Activated T-helper 2 cell treated with anti-CD3 and anti-CD28 coated beads, Interferon-gamma antibody, Interleukin-2, Interleukin-4, amounts not matched to agents 10 μg/mL and 5 μg/mL and 100 μg/mL, durations not matched to agents 14 hours and 24 hours and 36 hours (primary cell): Measurements from ENCODE around the gene RNF186. TPM values are rescaled to one million over a fixed set of nuclear protein-coding genes. Genes with fewer than 3 reads are reported as not detected.

ENCODE experiments used
- DNase-seq: peaks from one replicate; pipeline ENCODE4 v3.0.0; 2021; ENCODE audit warnings: low spot score
- H3K27ac Mint-ChIP-seq: one replicate; pipeline ENCODE4 v1.8.0; 2021; ENCODE audit warnings: mixed read lengths
- H3K27me3 Mint-ChIP-seq: one replicate; pipeline ENCODE4 v1.8.0; 2021; ENCODE audit warnings: low read depth, mixed read lengths
- H3K36me3 Mint-ChIP-seq: one replicate; pipeline ENCODE4 v1.8.0; 2021; ENCODE audit warnings: low read depth, mixed read lengths
- H3K4me1 Mint-ChIP-seq: one replicate; pipeline ENCODE4 v1.8.0; 2021; ENCODE audit warnings: low read depth, mixed read lengths
- H3K4me3 Mint-ChIP-seq: one replicate; pipeline ENCODE4 v1.8.0; 2021; ENCODE audit warnings: low read depth, mild to moderate bottlenecking, moderate library complexity, mixed read lengths
- H3K9me3 Mint-ChIP-seq: one replicate; pipeline ENCODE4 v1.8.0; 2021; ENCODE audit warnings: mixed read lengths
- intact Hi-C: fragments of 100-400 bp; cut with micrococcal nuclease; formaldehyde crosslinking; loops from one replicate; pipeline ENCODE4 v1.15.1; 2023
- total RNA-seq: library from RNA; stranded (reverse); gene quantifications from 2 replicates; pipeline ENCODE4 v1.2.3, GENCODE V29; 2022

Gene RNF186
- total RNA-seq, 1 donor from 2014 or later: not detected

GRCh38 chr1:19780267-19780877, 34.7 kb downstream of the RNF186 start:
- H3K27me3 Mint-ChIP-seq: no peaks in the 10 kb centered on the region
- H3K4me1 Mint-ChIP-seq: no peaks in the 10 kb centered on the region
- no peak overlapping the region for H3K27ac Mint-ChIP-seq

GRCh38 chr1:19776933-19777332, 38.1 kb downstream of the RNF186 start:
- no peak for DNase-seq
- Mint-ChIP-seq H3K4me1 (no peaks in the 10 kb centered on the region), H3K4me3 (no peak overlapping the region), H3K27me3 (no peaks in the 10 kb centered on the region), H3K9me3 (no peaks in the 10 kb centered on the region), H3K36me3 (peaks cover 17% of the 10 kb centered on the region), H3K27ac (no peak overlapping the region)
- intact Hi-C loops: no loop called here

More at GRCh38 chr1:19780267-19780877, 34.7 kb downstream of the RNF186 start:
- intact Hi-C loops: no loop called here
- H3K9me3 Mint-ChIP-seq: no peaks in the 10 kb centered on the region
- no peak overlapping the region for H3K4me3 Mint-ChIP-seq
- DNase-seq: no peak
- H3K36me3 Mint-ChIP-seq: peaks cover 19% of the 10 kb centered on the region

GRCh38 chr1:19776287-19776686, 38.8 kb downstream of the RNF186 start:
- no peak for DNase-seq
- H3K27me3 Mint-ChIP-seq: no peaks in the 10 kb centered on the region
- H3K36me3 Mint-ChIP-seq: peaks cover 17% of the 10 kb centered on the region
- H3K27ac Mint-ChIP-seq: no peak overlapping the region
- H3K9me3 Mint-ChIP-seq: no peaks in the 10 kb centered on the region
- intact Hi-C loops: no loop called here
- H3K4me3 Mint-ChIP-seq: no peak overlapping the region
- no peaks in the 10 kb centered on the region for H3K4me1 Mint-ChIP-seq

GRCh38 chr1:19775831-19776230, 39.3 kb downstream of the RNF186 start:
- Mint-ChIP-seq H3K9me3 (no peaks in the 10 kb centered on the region), H3K4me3 (no peak overlapping the region), H3K27ac (no peak overlapping the region), H3K36me3 (peaks cover 16% of the 10 kb centered on the region), H3K27me3 (no peaks in the 10 kb centered on the region), H3K4me1 (no peaks in the 10 kb centered on the region)
- intact Hi-C loops: no loop called here
- no peak for DNase-seq

GRCh38 chr1:19775317-19775716, 39.8 kb downstream of the RNF186 start:
- intact Hi-C loops: no loop called here
- Mint-ChIP-seq H3K27me3 (no peaks in the 10 kb centered on the region), H3K27ac (no peak overlapping the region), H3K9me3 (no peaks in the 10 kb centered on the region), H3K4me3 (no peak overlapping the region), H3K4me1 (no peaks in the 10 kb centered on the region), H3K36me3 (peaks cover 13% of the 10 kb centered on the region)
- no peak for DNase-seq

- Mint-ChIP-seq H3K4me1 (no peaks in the 10 kb centered on the region), H3K9me3 (no peaks in the 10 kb centered on the region), H3K27ac (no peak overlapping the region), H3K4me3 (no peak overlapping the region), H3K36me3 (peaks cover 9% of the 10 kb centered on the region), H3K27me3 (no peaks in the 10 kb centered on the region)
- DNase-seq: no peak
- intact Hi-C loops: no loop called here
These were observed 40.8 kb downstream of the RNF186 start for GRCh38 chr1:19774180-19774785.

- Mint-ChIP-seq H3K4me3 (no peak overlapping the region), H3K27ac (no peak overlapping the region)
These were observed 41.6 kb downstream of the RNF186 start for GRCh38 chr1:19773485-19773884.

GRCh38 chr1:19772053-19772452, 43.0 kb downstream of the RNF186 start:
- no peak overlapping the region for H3K27ac Mint-ChIP-seq
- no peaks in the 10 kb centered on the region for H3K9me3 Mint-ChIP-seq
- no peaks in the 10 kb centered on the region for H3K4me1 Mint-ChIP-seq
- intact Hi-C loops: no loop called here
- no peak for DNase-seq
- H3K4me3 Mint-ChIP-seq: no peak overlapping the region
- H3K27me3 Mint-ChIP-seq: no peaks in the 10 kb centered on the region
- no peaks in the 10 kb centered on the region for H3K36me3 Mint-ChIP-seq

More at GRCh38 chr1:19773485-19773884, 41.6 kb downstream of the RNF186 start:
- H3K27me3 Mint-ChIP-seq: no peaks in the 10 kb centered on the region
- peaks cover 5% of the 10 kb centered on the region for H3K36me3 Mint-ChIP-seq
- DNase-seq: no peak
- intact Hi-C loops: no loop called here
- no peaks in the 10 kb centered on the region for H3K4me1 Mint-ChIP-seq
- H3K9me3 Mint-ChIP-seq: no peaks in the 10 kb centered on the region

- Mint-ChIP-seq H3K4me3 (no peak overlapping the region), H3K4me1 (peaks cover 2% of the 10 kb centered on the region), H3K9me3 (no peaks in the 10 kb centered on the region), H3K27ac (no peak overlapping the region), H3K27me3 (no peaks in the 10 kb centered on the region), H3K36me3 (no peaks in the 10 kb centered on the region)
- intact Hi-C loops: no loop called here
- no peak for DNase-seq
These were observed 43.7 kb downstream of the RNF186 start for GRCh38 chr1:19771350-19771749.

GRCh38 chr1:19770436-19771190, 44.5 kb downstream of the RNF186 start:
- no peaks in the 10 kb centered on the region for H3K27me3 Mint-ChIP-seq
- no peak overlapping the region for H3K4me3 Mint-ChIP-seq
- peaks cover 9% of the 10 kb centered on the region for H3K4me1 Mint-ChIP-seq
- H3K27ac Mint-ChIP-seq: no peak overlapping the region
- intact Hi-C loops: no loop called here
- DNase-seq: no peak
- no peaks in the 10 kb centered on the region for H3K36me3 Mint-ChIP-seq
- no peaks in the 10 kb centered on the region for H3K9me3 Mint-ChIP-seq

- Mint-ChIP-seq H3K36me3 (no peaks in the 10 kb centered on the region), H3K27me3 (no peaks in the 10 kb centered on the region), H3K4me3 (no peak overlapping the region), H3K9me3 (no peaks in the 10 kb centered on the region), H3K27ac (no peak overlapping the region), H3K4me1 (peaks cover 17% of the 10 kb centered on the region)
- intact Hi-C loops: no loop called here
- DNase-seq: no peak
These were observed 45.7 kb downstream of the RNF186 start for GRCh38 chr1:19769211-19769932.

GRCh38 chr1:19768353-19769210, 46.5 kb downstream of the RNF186 start:
- intact Hi-C loops: no loop called here
- Mint-ChIP-seq H3K27me3 (no peaks in the 10 kb centered on the region), H3K4me1 (peaks cover 17% of the 10 kb centered on the region), H3K27ac (no peak overlapping the region), H3K9me3 (no peaks in the 10 kb centered on the region), H3K4me3 (no peak overlapping the region), H3K36me3 (no peaks in the 10 kb centered on the region)
- no peak for DNase-seq
